Measurements from ENCODE around the gene MRPS7.
A peak's percentile ranks its signal among the peaks of the same experiment; 100 is the strongest.

The MRPS7 gene

GRCh38 chr17:75238020-75238580 lies 23.6 kb upstream of the MRPS7 start:
- TF ChIP-seq NFIC (IDR thresholded peaks at IDR 0.05) (no peak), CREB1 (IDR thresholded peaks at IDR 0.05; ENCODE audit: low read depth) (no peak), USF1 (IDR thresholded peaks at IDR 0.05) (no peak), YY1 (IDR thresholded peaks at IDR 0.05; ENCODE audit: low read depth) (no peak), FOXM1 (IDR thresholded peaks at IDR 0.05; ENCODE audit: borderline replicate concordance, low read depth) (no peak), RAD21 (IDR thresholded peaks at IDR 0.05; ENCODE audit: low read depth) (no peak), ZBTB7A (IDR thresholded peaks at IDR 0.05; ENCODE audit: low read depth) (no peak), TCF12 (IDR thresholded peaks at IDR 0.05; ENCODE audit: low read depth) (no peak), CEBPB (IDR thresholded peaks at IDR 0.05) (no peak), EGR1 (IDR thresholded peaks at IDR 0.05) (no peak), TEAD4 (IDR thresholded peaks at IDR 0.05) (no peak), TAF1 (IDR thresholded peaks at IDR 0.05; ENCODE audit: low read depth) (no peak), EP300 (IDR thresholded peaks at IDR 0.05; ENCODE audit: borderline replicate concordance) (no peak)
- TF ChIP-seq, protein P1, sequence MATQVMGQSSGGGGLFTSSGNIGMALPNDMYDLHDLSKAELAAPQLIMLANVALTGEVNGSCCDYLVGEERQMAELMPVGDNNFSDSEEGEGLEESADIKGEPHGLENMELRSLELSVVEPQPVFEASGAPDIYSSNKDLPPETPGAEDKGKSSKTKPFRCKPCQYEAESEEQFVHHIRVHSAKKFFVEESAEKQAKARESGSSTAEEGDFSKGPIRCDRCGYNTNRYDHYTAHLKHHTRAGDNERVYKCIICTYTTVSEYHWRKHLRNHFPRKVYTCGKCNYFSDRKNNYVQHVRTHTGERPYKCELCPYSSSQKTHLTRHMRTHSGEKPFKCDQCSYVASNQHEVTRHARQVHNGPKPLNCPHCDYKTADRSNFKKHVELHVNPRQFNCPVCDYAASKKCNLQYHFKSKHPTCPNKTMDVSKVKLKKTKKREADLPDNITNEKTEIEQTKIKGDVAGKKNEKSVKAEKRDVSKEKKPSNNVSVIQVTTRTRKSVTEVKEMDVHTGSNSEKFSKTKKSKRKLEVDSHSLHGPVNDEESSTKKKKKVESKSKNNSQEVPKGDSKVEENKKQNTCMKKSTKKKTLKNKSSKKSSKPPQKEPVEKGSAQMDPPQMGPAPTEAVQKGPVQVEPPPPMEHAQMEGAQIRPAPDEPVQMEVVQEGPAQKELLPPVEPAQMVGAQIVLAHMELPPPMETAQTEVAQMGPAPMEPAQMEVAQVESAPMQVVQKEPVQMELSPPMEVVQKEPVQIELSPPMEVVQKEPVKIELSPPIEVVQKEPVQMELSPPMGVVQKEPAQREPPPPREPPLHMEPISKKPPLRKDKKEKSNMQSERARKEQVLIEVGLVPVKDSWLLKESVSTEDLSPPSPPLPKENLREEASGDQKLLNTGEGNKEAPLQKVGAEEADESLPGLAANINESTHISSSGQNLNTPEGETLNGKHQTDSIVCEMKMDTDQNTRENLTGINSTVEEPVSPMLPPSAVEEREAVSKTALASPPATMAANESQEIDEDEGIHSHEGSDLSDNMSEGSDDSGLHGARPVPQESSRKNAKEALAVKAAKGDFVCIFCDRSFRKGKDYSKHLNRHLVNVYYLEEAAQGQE (IDR thresholded peaks at IDR 0.05; ENCODE audit: low read depth) = no peak
- TF ChIP-seq, protein P2, sequence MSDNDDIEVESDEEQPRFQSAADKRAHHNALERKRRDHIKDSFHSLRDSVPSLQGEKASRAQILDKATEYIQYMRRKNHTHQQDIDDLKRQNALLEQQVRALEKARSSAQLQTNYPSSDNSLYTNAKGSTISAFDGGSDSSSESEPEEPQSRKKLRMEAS (IDR thresholded peaks at IDR 0.05) = no peak

GRCh38 chr17:75238684-75239191 lies 22.9 kb upstream of the MRPS7 start:
- peak; percentile 44; the same call in 1 of the 2 replicates for TF ChIP-seq RAD21 (IDR thresholded peaks at IDR 0.05; ENCODE audit: low read depth)
- no peak for TF ChIP-seq FOXM1 (IDR thresholded peaks at IDR 0.05; ENCODE audit: borderline replicate concordance, low read depth)

DNA sequence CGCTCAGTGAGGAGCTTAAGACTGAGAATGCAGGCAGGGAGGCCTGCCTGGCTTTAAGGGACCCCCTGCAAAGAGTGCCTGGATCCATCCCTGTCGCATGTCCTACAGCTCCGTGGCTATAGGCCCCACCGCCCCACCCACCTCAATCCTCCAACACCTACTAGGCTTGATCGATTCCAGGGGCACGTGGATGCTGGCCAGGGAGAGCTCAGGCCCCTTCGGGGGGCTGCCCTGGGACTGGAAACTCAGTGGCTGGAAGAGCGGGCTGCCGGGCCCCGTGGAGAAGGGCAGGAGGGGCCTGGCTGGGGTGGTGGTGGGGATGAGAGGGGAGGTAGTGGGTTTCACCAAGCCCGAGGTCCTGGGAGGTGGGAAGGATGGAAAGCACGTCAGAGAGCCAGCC lies 22.5 kb upstream of the MRPS7 start:
- no peak for TF ChIP-seq YY1 (IDR thresholded peaks at IDR 0.05; ENCODE audit: low read depth)
- TF ChIP-seq TCF12 (IDR thresholded peaks at IDR 0.05; ENCODE audit: low read depth) = no peak
- TF ChIP-seq, protein P1 (IDR thresholded peaks at IDR 0.05; ENCODE audit: low read depth) = no peak
- TF ChIP-seq NFIC (IDR thresholded peaks at IDR 0.05) = no peak
- no peak for TF ChIP-seq TEAD4 (IDR thresholded peaks at IDR 0.05)
- no peak for TF ChIP-seq TAF1 (IDR thresholded peaks at IDR 0.05; ENCODE audit: low read depth)
- TF ChIP-seq CEBPB (IDR thresholded peaks at IDR 0.05) = no peak
- no peak for TF ChIP-seq EP300 (IDR thresholded peaks at IDR 0.05; ENCODE audit: borderline replicate concordance)
- TF ChIP-seq, protein P2 (IDR thresholded peaks at IDR 0.05) = no peak
- no peak for TF ChIP-seq RAD21 (IDR thresholded peaks at IDR 0.05; ENCODE audit: low read depth)
- no peak for TF ChIP-seq CREB1 (IDR thresholded peaks at IDR 0.05; ENCODE audit: low read depth)
- no peak for TF ChIP-seq USF1 (IDR thresholded peaks at IDR 0.05)
- TF ChIP-seq EGR1 (IDR thresholded peaks at IDR 0.05) = no peak
- TF ChIP-seq ZBTB7A (IDR thresholded peaks at IDR 0.05; ENCODE audit: low read depth) = no peak

DNA sequence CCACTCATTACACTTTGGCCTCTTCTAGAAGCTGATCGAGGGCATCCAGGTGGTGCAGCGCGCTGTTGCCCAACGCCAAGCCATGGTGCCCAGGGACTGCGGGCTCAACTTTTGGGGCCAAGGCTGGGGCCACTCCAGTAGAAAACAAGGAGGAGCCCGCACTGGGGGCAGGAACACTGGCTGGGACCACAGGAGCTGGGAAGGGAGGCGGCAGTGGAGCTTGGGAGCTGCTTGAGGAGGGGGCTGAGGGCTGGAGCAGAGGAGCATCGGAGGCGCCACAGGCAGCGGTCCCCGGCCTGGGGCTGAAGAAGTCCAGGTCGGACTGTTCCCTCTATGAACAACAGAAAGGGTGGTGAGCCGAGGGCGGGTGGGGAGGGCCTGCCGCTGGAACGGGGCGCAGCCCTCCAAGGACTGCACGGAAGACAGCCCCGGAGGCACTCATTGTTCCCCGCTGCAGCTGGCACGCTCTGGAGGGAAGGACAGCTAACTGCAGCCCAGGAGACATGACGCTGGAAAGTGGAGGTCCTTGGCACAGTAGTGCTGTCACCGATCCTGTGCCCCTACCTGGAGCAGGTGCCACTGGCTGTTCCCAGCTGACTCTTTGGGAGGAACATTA lies 21.8 kb upstream of the MRPS7 start:
- TF ChIP-seq RAD21 (IDR thresholded peaks at IDR 0.05; ENCODE audit: low read depth) = no peak
- TF ChIP-seq EP300 (IDR thresholded peaks at IDR 0.05; ENCODE audit: borderline replicate concordance) = no peak
- TF ChIP-seq TEAD4 (IDR thresholded peaks at IDR 0.05) = no peak

GRCh38 chr17:75240394-75241142 lies 21.1 kb upstream of the MRPS7 start:
- TF ChIP-seq RAD21 (IDR thresholded peaks at IDR 0.05; ENCODE audit: low read depth) (peak; percentile 44; the same call in 1 of the 2 replicates), USF1 (IDR thresholded peaks at IDR 0.05) (peak; percentile 80), TEAD4 (IDR thresholded peaks at IDR 0.05) (0 out of 2 replicates have a peak, but pooled peaks have one; percentile 5), FOXM1 (IDR thresholded peaks at IDR 0.05; ENCODE audit: borderline replicate concordance, low read depth) (no peak)
